Erythroblast (primary cell): Measurements from ENCODE around the gene CNBP.

Experiments
- GATA1 ChIP-seq: IDR thresholded peaks from 2 replicates; pipeline ENCODE4 v1.6.1; 2011; ENCODE audit warnings: low read depth, mild to moderate bottlenecking, control low read depth, low read length, moderate library complexity
- POLR2A ChIP-seq: IDR thresholded peaks from 2 replicates; pipeline ENCODE4 v1.6.1; 2011; ENCODE audit warnings: mild to moderate bottlenecking, low read length

GRCh38 chr3:129123314-129124060 is 60.2 kb downstream of the CNBP start:
- TF ChIP-seq POLR2A (no peak), GATA1 (no peak)
